Transverse colon (tissue), 4 donors: ENCODE data around the gene CNNM3.
"Not testable (repeated sequence)": the region's sequence is repeated elsewhere in the genome, so short reads cannot be mapped to it uniquely, and the experiment has no call there.

Source experiments
- CTCF ChIP-seq, 5 experiments: fragments of 200-600 bp in 3 of 5; fragments of 450-650 bp in 2 of 5; sonication (generic) in 3 of 5; IDR thresholded peaks; 1 replicate in 2 of 5; 2 replicates in 3 of 5; pipeline ENCODE4 v1.5.1; 2016 to 2017; ENCODE audit warnings: antibody characterized with exemption in 5 of 5, inconsistent platforms in 3 of 5, mild to moderate bottlenecking in 2 of 5, moderate library complexity in 1 of 5
- POLR2A ChIP-seq: fragments of 450-650 bp; IDR thresholded peaks from one replicate; pipeline ENCODE4 v1.6.1; 2016; ENCODE audit warnings: antibody characterized with exemption, mild to moderate bottlenecking, moderate library complexity
- POLR2AphosphoS5 ChIP-seq, 3 donors: sonication (generic); formaldehyde crosslinking; IDR thresholded peaks; one replicate each; pipeline ENCODE4 v1.6.1; 2016; ENCODE audit warnings: antibody characterized with exemption in 3 of 3

GRCh38 chr2:96863056-96863455 lies 47.0 kb downstream of the CNNM3 start:
- not testable (repeated sequence) for TF ChIP-seq CTCF (IDR thresholded peaks at IDR 0.05); POLR2AphosphoS5 (IDR thresholded peaks at IDR 0.05); POLR2A
